Neural crest cell (in vitro differentiated cells): Measurements from ENCODE around the gene FN1. TPM values are rescaled to one million over a fixed set of nuclear protein-coding genes. Genes with fewer than 3 reads are reported as not detected.

Experiments
- DNase-seq: peaks from one replicate; pipeline ENCODE4 v3.0.0; 2021; ENCODE audit warnings: low read depth, mixed read lengths, low spot score
- H3K27ac Mint-ChIP-seq: one replicate; pipeline ENCODE4 v1.8.0; 2021; ENCODE audit warnings: mild to moderate bottlenecking, mixed read lengths; ENCODE audit not compliant: unreplicated experiment
- H3K27me3 Mint-ChIP-seq: 2 replicates; pipeline ENCODE4 v1.8.0; 2021; ENCODE audit warnings: low read depth, mild to moderate bottlenecking, mixed read lengths
- H3K36me3 Mint-ChIP-seq: 2 replicates; pipeline ENCODE4 v1.8.0; 2021; ENCODE audit warnings: low read depth, mild to moderate bottlenecking, mixed read lengths
- H3K4me1 Mint-ChIP-seq: 2 replicates; pipeline ENCODE4 v1.8.0; 2021; ENCODE audit warnings: mixed read lengths
- H3K4me3 Mint-ChIP-seq: one replicate; pipeline ENCODE4 v1.8.0; 2021; ENCODE audit warnings: mild to moderate bottlenecking, mixed read lengths
- H3K9me3 Mint-ChIP-seq: 2 replicates; pipeline ENCODE4 v1.8.0; 2021; ENCODE audit warnings: mixed read lengths
- total RNA-seq: library from RNA; stranded (reverse); gene quantifications from 2 replicates; pipeline ENCODE4 v1.2.1, GENCODE V29; 2021
- TF ChIP-seq, protein P1 (sequence below): fragments of 200-600 bp; sonication (generic); conservative IDR thresholded peaks from 2 replicates; pipeline ENCODE4 v1.5.0; 2021; ENCODE audit warnings: antibody characterized with exemption, mild to moderate bottlenecking

FN1 gene
- total RNA-seq, 1 donor from 2014 or later, result 103 TPM

DNA sequence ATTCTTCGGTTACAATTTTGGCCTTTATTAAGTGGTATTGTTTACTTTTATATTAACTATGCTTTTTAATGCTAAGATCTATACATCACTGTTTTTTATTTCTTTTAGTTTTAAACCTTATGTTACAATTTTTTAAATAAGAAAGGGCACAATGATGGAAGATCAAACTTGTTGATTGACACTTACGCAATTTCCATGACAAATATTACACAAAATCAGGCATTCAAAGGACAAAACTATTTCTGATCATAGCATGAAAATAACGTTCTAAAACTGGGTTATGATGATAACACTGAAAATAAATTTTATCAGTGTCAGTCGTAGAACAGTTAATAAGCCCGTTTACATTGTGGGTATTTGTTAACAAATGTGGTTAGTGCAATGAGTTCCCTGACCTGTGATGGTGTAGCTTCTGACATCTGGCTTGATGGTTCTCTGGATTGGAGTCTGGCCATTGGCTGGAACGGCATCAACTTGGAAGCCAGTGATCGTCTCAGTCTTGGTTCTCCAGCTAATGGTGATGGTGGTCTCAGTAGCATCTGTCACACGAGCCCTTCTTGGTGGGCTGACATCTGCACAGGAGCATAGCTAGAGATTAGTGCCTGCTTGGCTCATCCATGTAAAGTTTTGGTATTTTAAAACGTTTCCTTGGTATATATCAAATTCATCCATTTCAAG lies 59.6 kb downstream of the FN1 start:
- no peak overlapping the region for H3K4me3 Mint-ChIP-seq
- no peaks in the 10 kb centered on the region for H3K4me1 Mint-ChIP-seq
- H3K27ac Mint-ChIP-seq, result no peak overlapping the region
- DNase-seq, result no peak
- H3K36me3 Mint-ChIP-seq, result peaks cover 38% of the 10 kb centered on the region
- no peaks in the 10 kb centered on the region for H3K9me3 Mint-ChIP-seq
- TF ChIP-seq, protein P1, sequence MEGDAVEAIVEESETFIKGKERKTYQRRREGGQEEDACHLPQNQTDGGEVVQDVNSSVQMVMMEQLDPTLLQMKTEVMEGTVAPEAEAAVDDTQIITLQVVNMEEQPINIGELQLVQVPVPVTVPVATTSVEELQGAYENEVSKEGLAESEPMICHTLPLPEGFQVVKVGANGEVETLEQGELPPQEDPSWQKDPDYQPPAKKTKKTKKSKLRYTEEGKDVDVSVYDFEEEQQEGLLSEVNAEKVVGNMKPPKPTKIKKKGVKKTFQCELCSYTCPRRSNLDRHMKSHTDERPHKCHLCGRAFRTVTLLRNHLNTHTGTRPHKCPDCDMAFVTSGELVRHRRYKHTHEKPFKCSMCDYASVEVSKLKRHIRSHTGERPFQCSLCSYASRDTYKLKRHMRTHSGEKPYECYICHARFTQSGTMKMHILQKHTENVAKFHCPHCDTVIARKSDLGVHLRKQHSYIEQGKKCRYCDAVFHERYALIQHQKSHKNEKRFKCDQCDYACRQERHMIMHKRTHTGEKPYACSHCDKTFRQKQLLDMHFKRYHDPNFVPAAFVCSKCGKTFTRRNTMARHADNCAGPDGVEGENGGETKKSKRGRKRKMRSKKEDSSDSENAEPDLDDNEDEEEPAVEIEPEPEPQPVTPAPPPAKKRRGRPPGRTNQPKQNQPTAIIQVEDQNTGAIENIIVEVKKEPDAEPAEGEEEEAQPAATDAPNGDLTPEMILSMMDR, result no peak
- H3K27me3 Mint-ChIP-seq, result no peaks in the 10 kb centered on the region

DNA sequence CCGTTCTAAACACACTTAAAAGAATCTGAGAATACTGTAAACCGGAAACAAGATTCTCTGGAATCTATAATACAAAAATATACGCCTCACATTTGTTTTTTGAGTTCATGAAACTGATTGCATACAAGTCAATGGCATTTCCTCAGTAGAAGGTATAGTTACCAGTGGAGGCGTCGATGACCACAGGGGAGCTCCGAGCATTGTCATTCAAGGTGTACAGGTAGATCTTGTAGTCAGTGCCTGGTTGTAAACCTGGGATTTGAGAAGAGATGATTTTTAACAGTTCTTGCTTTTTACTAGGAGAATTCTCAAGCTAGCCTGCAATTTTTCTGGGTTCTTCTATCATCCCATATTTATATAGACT lies 60.4 kb downstream of the FN1 start:
- Mint-ChIP-seq H3K36me3 (peaks cover 38% of the 10 kb centered on the region), H3K4me3 (no peak overlapping the region), H3K27ac (no peak overlapping the region), H3K9me3 (no peaks in the 10 kb centered on the region), H3K4me1 (no peaks in the 10 kb centered on the region), H3K27me3 (no peaks in the 10 kb centered on the region)
- TF ChIP-seq, protein P1, result no peak
- no peak for DNase-seq

DNA sequence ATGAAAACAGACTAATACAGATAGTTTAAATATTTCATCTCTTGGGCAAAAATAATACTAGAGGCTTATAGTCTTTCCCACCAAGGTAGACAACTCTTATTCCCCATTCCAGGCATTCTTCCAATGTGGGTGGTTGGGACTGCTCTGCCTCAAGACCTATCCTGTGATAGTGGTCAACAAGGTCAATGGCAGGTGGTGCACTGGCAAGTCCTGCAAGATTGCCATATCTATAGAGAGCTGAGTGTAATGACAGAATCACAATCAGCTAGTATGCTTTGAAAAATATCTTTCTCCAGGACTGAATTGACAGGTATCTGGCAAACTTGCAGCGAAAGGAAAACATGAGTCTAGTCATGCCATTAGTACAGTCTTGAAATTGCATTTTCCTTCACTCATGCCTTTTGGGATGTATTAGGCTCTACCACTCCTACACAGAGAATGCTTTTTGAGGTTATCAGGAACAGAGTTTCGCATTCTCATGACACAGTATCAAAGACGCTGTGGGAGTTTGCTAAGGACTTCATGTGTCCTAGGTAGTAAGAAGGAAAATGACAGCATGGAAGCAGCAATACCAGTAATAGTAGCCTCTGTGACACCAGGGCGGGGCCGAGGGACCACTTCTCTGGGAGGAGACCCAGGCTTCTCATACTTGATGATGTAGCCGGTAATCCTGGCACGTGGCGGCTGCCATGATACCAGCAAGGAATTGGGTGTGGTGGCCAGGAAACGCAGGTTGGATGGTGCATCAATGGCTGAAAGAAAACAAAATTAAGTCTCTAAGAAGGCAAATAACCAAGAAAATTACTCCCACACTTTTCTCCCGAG lies 61.0 kb downstream of the FN1 start:
- no peak for DNase-seq
- no peaks in the 10 kb centered on the region for H3K9me3 Mint-ChIP-seq
- no peak overlapping the region for H3K4me3 Mint-ChIP-seq
- TF ChIP-seq, protein P1, result no peak
- H3K27me3 Mint-ChIP-seq, result no peaks in the 10 kb centered on the region
- peaks cover 33% of the 10 kb centered on the region for H3K36me3 Mint-ChIP-seq
- peak overlapping the region; percentile 81 for H3K27ac Mint-ChIP-seq
- H3K4me1 Mint-ChIP-seq, result no peaks in the 10 kb centered on the region

DNA sequence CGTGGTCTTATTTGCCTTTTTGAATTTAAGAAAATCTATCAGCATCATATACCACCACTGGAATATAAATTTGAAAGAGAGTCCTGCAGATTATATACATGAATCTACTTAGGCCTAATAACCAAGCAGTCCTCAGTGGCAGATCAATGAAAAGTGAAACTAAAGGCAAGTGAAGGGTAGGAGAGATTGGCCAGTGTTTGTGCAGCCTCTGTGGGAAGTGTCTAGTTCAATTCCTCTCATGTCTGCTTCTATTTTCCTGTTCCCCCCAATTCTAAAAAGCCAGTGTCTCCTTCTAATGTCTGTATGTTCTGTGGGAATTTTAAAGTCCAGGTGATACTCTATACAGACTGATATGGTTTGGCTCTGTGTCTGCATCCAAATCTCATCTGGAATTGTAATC lies 61.9 kb downstream of the FN1 start:
- H3K9me3 Mint-ChIP-seq, result no peaks in the 10 kb centered on the region
- H3K4me3 Mint-ChIP-seq, result no peak overlapping the region
- no peak overlapping the region for H3K27ac Mint-ChIP-seq
- H3K27me3 Mint-ChIP-seq, result no peaks in the 10 kb centered on the region
- H3K36me3 Mint-ChIP-seq, result peaks cover 32% of the 10 kb centered on the region
- H3K4me1 Mint-ChIP-seq, result no peaks in the 10 kb centered on the region
- DNase-seq, result no peak
- TF ChIP-seq, protein P1, result no peak

DNA sequence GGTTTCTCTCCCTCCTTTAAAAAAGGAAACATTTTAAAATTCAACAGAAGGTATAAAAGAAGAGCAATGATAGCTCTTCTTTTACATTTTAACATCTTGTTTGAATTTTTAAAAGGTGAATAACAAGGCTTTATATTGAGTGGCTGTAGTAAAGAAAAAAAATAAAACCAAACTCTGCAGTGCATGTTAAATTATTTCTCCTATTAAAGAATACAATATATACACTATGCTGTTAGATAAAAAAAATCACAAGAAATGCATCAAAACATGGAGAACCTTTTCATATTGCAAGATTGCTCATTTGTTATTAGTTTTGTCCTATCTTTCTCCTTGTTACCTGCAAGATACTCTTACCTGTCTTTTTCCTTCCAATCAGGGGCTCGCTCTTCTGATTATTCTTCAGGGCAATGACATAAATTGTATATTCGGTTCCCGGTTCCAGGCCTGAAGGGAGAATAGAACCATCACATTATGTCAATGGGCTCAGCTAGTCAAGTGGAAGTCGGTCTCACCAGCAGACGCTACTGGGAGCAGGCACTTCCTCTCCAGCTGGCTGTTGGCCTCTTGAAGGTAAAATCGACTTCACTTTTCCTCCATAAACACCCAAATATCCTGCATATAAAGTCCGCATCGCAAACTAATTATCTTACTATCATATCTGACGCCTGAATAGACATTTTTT lies 62.8 kb downstream of the FN1 start:
- TF ChIP-seq, protein P1, result no peak
- Mint-ChIP-seq H3K27ac (no peak overlapping the region), H3K4me3 (no peak overlapping the region), H3K36me3 (peaks cover 31% of the 10 kb centered on the region), H3K4me1 (no peaks in the 10 kb centered on the region), H3K27me3 (no peaks in the 10 kb centered on the region), H3K9me3 (no peaks in the 10 kb centered on the region)
- no peak for DNase-seq
